ENCODE results near the gene C1orf35.

The C1orf35 gene

GRCh38 chr1:228077565-228078330, 25.4 kb downstream of the C1orf35 start:
- DNase-seq: no peak

- DNase-seq: no peak
Observed at GRCh38 chr1:228076796-228077430, 26.2 kb downstream of the C1orf35 start.

- DNase-seq: no peak
Observed at GRCh38 chr1:228075801-228076271, 27.3 kb downstream of the C1orf35 start.

- no peak for DNase-seq
Observed at GRCh38 chr1:228074954-228075730, 28.0 kb downstream of the C1orf35 start.

GRCh38 chr1:228073857-228074545, 29.1 kb downstream of the C1orf35 start:
- no peak for DNase-seq

GRCh38 chr1:228073061-228073856, 29.9 kb downstream of the C1orf35 start:
- DNase-seq: no peak

- no peak for DNase-seq
Observed at GRCh38 chr1:228072658-228073043, 30.5 kb downstream of the C1orf35 start.

GRCh38 chr1:228071839-228072657, 31.1 kb downstream of the C1orf35 start:
- DNase-seq: no peak

GRCh38 chr1:228070851-228071250, 32.3 kb downstream of the C1orf35 start:
- DNase-seq: no peak

- no peak for DNase-seq
Observed at GRCh38 chr1:228070173-228070572, 33.0 kb downstream of the C1orf35 start.

GRCh38 chr1:228068359-228068758, 34.8 kb downstream of the C1orf35 start:
- DNase-seq: no peak

GRCh38 chr1:228066891-228067654, 36.1 kb downstream of the C1orf35 start:
- DNase-seq: no peak

- DNase-seq: no peak
Observed at GRCh38 chr1:228066416-228066815, 36.7 kb downstream of the C1orf35 start.

- no peak for DNase-seq
Observed at GRCh38 chr1:228065543-228066347, 37.4 kb downstream of the C1orf35 start.

GRCh38 chr1:228064741-228065542, 38.2 kb downstream of the C1orf35 start:
- DNase-seq: no peak

GRCh38 chr1:228064296-228064695, 38.8 kb downstream of the C1orf35 start:
- DNase-seq: no peak

- no peak for DNase-seq
Observed at GRCh38 chr1:228063251-228064191, 39.6 kb downstream of the C1orf35 start.
